ENCODE measurements around the gene STK32C. TPM values are rescaled to one million over a fixed set of nuclear protein-coding genes. Genes with fewer than 3 reads are reported as not detected.
"Not testable (repeated sequence)": the region's sequence is repeated elsewhere in the genome, so short reads cannot be mapped to it uniquely, and the experiment has no call there.

Gene STK32C
- total RNA-seq, 1 donor from 2014 or later: 7.0 TPM

GRCh38 chr10:132231656-132232022, 76.1 kb downstream of the STK32C start:
- intact Hi-C loops (cut with DNase I): no loop called here
- no peak for ATAC-seq
- DNase-seq (ENCODE audit: missing footprints): no peak

- DNase-seq (ENCODE audit: missing footprints): no peak
- intact Hi-C loops (cut with DNase I): no loop called here
These were observed 77.1 kb downstream of the STK32C start for GRCh38 chr10:132230557-132231210.

GRCh38 chr10:132229834-132230556, 77.8 kb downstream of the STK32C start:
- intact Hi-C loops (cut with DNase I): no loop called here
- no peak for ATAC-seq
- DNase-seq (ENCODE audit: missing footprints): peak; percentile 80

More at GRCh38 chr10:132230557-132231210, 77.1 kb downstream of the STK32C start:
- no peak for ATAC-seq

- no peak for DNase-seq (ENCODE audit: missing footprints)
- intact Hi-C loops (cut with DNase I): no loop called here
- ATAC-seq: no peak
These were observed 78.7 kb downstream of the STK32C start for GRCh38 chr10:132229096-132229495.

- intact Hi-C loops (cut with DNase I): no loop called here
- DNase-seq (ENCODE audit: missing footprints) (no peak), ATAC-seq (no peak)
These were observed 79.1 kb downstream of the STK32C start for GRCh38 chr10:132228616-132229015.

- DNase-seq (ENCODE audit: missing footprints): peak; percentile 63
- no peak for ATAC-seq
- intact Hi-C loops (cut with DNase I): no loop called here
These were observed 79.8 kb downstream of the STK32C start for GRCh38 chr10:132227851-132228390.

- ATAC-seq (no peak), DNase-seq (ENCODE audit: missing footprints) (peak; percentile 43)
- intact Hi-C loops (cut with DNase I): no loop called here
These were observed 81.0 kb downstream of the STK32C start for GRCh38 chr10:132226586-132227405.

- ATAC-seq: no peak
- intact Hi-C loops (cut with DNase I): no loop called here
- peak; percentile 35 for DNase-seq (ENCODE audit: missing footprints)
These were observed 81.9 kb downstream of the STK32C start for GRCh38 chr10:132225849-132226205.

GRCh38 chr10:132225073-132225848, 82.5 kb downstream of the STK32C start:
- ATAC-seq (no peak), DNase-seq (ENCODE audit: missing footprints) (peak; percentile 47)
- intact Hi-C loops (cut with DNase I): no loop called here

GRCh38 chr10:132224343-132225072, 83.2 kb downstream of the STK32C start:
- ATAC-seq (no peak), DNase-seq (ENCODE audit: missing footprints) (peak; percentile 30)
- intact Hi-C loops (cut with DNase I): no loop called here

GRCh38 chr10:132223611-132224342, 84.0 kb downstream of the STK32C start:
- peak; percentile 45 for DNase-seq (ENCODE audit: missing footprints)
- no peak for ATAC-seq
- intact Hi-C loops (cut with DNase I): loop anchor here (1.0 to 2.0 kb wide), 2 partner anchors 130 to 229 kb away; no protein-coding TSS in a partner anchor

GRCh38 chr10:132223156-132223590, 84.6 kb downstream of the STK32C start:
- intact Hi-C loops (cut with DNase I): loop anchor here (1.0 to 2.0 kb wide), 2 partner anchors 130 to 230 kb away; no protein-coding TSS in a partner anchor
- ATAC-seq: peak; percentile 92

GRCh38 chr10:132222726-132223125, 85.0 kb downstream of the STK32C start:
- intact Hi-C loops (cut with DNase I): loop anchor here (1.0 to 2.0 kb wide), 2 partner anchors 131 to 230 kb away; no protein-coding TSS in a partner anchor
- ATAC-seq (no peak), DNase-seq (ENCODE audit: missing footprints) (peak; percentile 63)

More at GRCh38 chr10:132223156-132223590, 84.6 kb downstream of the STK32C start:
- DNase-seq (ENCODE audit: missing footprints): peak; percentile 85

- ATAC-seq; intact Hi-C loops (cut with DNase I): not testable (repeated sequence)
- peak; percentile 31 for DNase-seq (ENCODE audit: missing footprints)
These were observed 86.8 kb downstream of the STK32C start for GRCh38 chr10:132220996-132221395.

- DNase-seq (ENCODE audit: missing footprints): peak; percentile 35
- intact Hi-C loops (cut with DNase I): no loop called here
- ATAC-seq: no peak
These were observed 87.7 kb downstream of the STK32C start for GRCh38 chr10:132220061-132220460.

- intact Hi-C loops (cut with DNase I): no loop called here
- DNase-seq (ENCODE audit: missing footprints) (peak; percentile 20), ATAC-seq (no peak)
These were observed 88.3 kb downstream of the STK32C start for GRCh38 chr10:132219486-132219885.

GRCh38 chr10:132216441-132216840, 91.3 kb downstream of the STK32C start:
- ATAC-seq; DNase-seq (ENCODE audit: missing footprints); intact Hi-C loops (cut with DNase I): not testable (repeated sequence)
